A673 (cell line): ENCODE data around the gene FERD3L. TPM values are rescaled to one million over a fixed set of nuclear protein-coding genes. Genes with fewer than 3 reads are reported as not detected.

ENCODE experiments used
- BruUV-seq: library from RNA; stranded (reverse); fragments of 400-500 nt; replicated peaks from 2 replicates; lab custom pipeline; 2021; lab: Mats Ljungman, UMichigan
- CTCF ChIA-PET: fragments of 300-600 bp; sonication (Branson Sonifier 250); formaldehyde crosslinking; loops from one replicate; lab custom pipeline; 2022; ENCODE audit warnings: antibody characterized with exemption; lab: Charles Lee
- POLR2A ChIA-PET: fragments of 300-600 bp; sonication (Branson Sonifier 250); formaldehyde crosslinking; loops from one replicate; lab custom pipeline; 2022; ENCODE audit warnings: antibody characterized with exemption; ENCODE audit not compliant: low non-redundant PET; lab: Charles Lee
- DNase-seq: peaks from one replicate; pipeline ENCODE4 v3.0.0-alpha.2; 2015; ENCODE audit warnings: low spot score
- H3K27ac ChIP-seq: fragments of 200-600 bp; sonication (generic); 2 replicates; pipeline ENCODE4 v1.5.1; 2016; ENCODE audit warnings: mixed run types, low read depth, mild to moderate bottlenecking, mixed read lengths, antibody characterized with exemption, low read length; ENCODE audit not compliant: poor library complexity, severe bottlenecking
- H3K27me3 ChIP-seq: fragments of 200-600 bp; sonication (generic); replicated peaks from 2 replicates; pipeline ENCODE4 v1.6.1; 2017; ENCODE audit warnings: mixed run types, low read depth, mild to moderate bottlenecking, mixed read lengths, antibody characterized with exemption, low read length; ENCODE audit not compliant: insufficient read depth, poor library complexity
- H3K36me3 ChIP-seq: fragments of 200-600 bp; sonication (generic); 2 replicates; pipeline ENCODE4 v1.6.1; 2016; ENCODE audit warnings: mixed run types, mild to moderate bottlenecking, mixed read lengths, antibody characterized with exemption, low read length; ENCODE audit not compliant: insufficient read depth, poor library complexity, severe bottlenecking
- H3K4me1 ChIP-seq: fragments of 200-600 bp; sonication (generic); 2 replicates; pipeline ENCODE4 v1.6.1; 2017; ENCODE audit warnings: mixed run types, mild to moderate bottlenecking, mixed read lengths, antibody characterized with exemption, low read length; ENCODE audit not compliant: insufficient read depth, poor library complexity, severe bottlenecking
- H3K4me3 ChIP-seq: fragments of 200-600 bp; sonication (generic); 2 replicates; pipeline ENCODE4 v1.5.1; 2016; ENCODE audit warnings: low read depth, mixed run types, mild to moderate bottlenecking, mixed read lengths, low read length; ENCODE audit not compliant: poor library complexity, severe bottlenecking
- H3K9me3 ChIP-seq: fragments of 200-600 bp; sonication (generic); 2 replicates; pipeline ENCODE4 v1.6.1; 2016; ENCODE audit warnings: mixed run types, low read depth, mild to moderate bottlenecking, mixed read lengths, antibody characterized with exemption, low read length; ENCODE audit not compliant: poor library complexity, severe bottlenecking
- CTCF ChIP-seq: fragments of 300-800, 200-600 bp; sonication (generic); conservative IDR thresholded peaks from 2 replicates; pipeline ENCODE4 v1.5.1; 2017; ENCODE audit warnings: low read depth, mild to moderate bottlenecking, antibody characterized with exemption, low read length, moderate library complexity, mixed read lengths
- EZH2 ChIP-seq: fragments of 200-600 bp; sonication (generic); IDR thresholded peaks from 2 replicates; pipeline ENCODE4 v1.6.1; 2017; ENCODE audit warnings: borderline replicate concordance, low read depth, mild to moderate bottlenecking, mixed read lengths, antibody characterized with exemption, low read length; ENCODE audit not compliant: poor library complexity, severe bottlenecking
- intact Hi-C: fragments of 100-400 bp; cut with micrococcal nuclease; formaldehyde crosslinking; loops from one replicate; pipeline ENCODE4 v1.10.0; 2022; ENCODE audit not compliant: unreplicated experiment
- total RNA-seq: library from RNA; stranded (reverse); gene quantifications from 2 replicates; pipeline ENCODE4 v1.2.3, GENCODE V29; 2021

The FERD3L gene
- total RNA-seq, 1 experiment from 2014 or later, result not detected

- H3K9me3 ChIP-seq, result no peaks in the 10 kb centered on the region
- ChIA-PET POLR2A (no interaction called here), CTCF (no interaction called here)
- intact Hi-C loops, result no loop called here
- no peak for DNase-seq
- H3K36me3 ChIP-seq, result no peaks in the 10 kb centered on the region
- H3K4me1 ChIP-seq, result peaks cover 7% of the 10 kb centered on the region
- BruUV-seq, result no TSS peak
- H3K4me3 ChIP-seq, result no peak overlapping the region
- H3K27ac ChIP-seq, result no peak overlapping the region
- TF ChIP-seq CTCF, result no peak
- TF ChIP-seq EZH2, result no peak
- H3K27me3 ChIP-seq, result no peaks in the 10 kb centered on the region
These were observed 11.8 kb downstream of the FERD3L start for GRCh38 chr7:19133390-19133789.

GRCh38 chr7:19128856-19129255 lies 16.4 kb downstream of the FERD3L start:
- Histone ChIP-seq H3K9me3 (no peaks in the 10 kb centered on the region), H3K27me3 (no peaks in the 10 kb centered on the region), H3K4me3 (no peak overlapping the region), H3K27ac (no peak overlapping the region), H3K4me1 (peaks cover 4% of the 10 kb centered on the region), H3K36me3 (no peaks in the 10 kb centered on the region)
- ChIA-PET POLR2A (no interaction called here), CTCF (no interaction called here)
- no TSS peak for BruUV-seq
- no peak for DNase-seq
- intact Hi-C loops, result no loop called here
- TF ChIP-seq CTCF, result no peak
- no peak for TF ChIP-seq EZH2

- TF ChIP-seq EZH2, result no peak
- peak; percentile 90 for TF ChIP-seq CTCF
- no TSS peak for BruUV-seq
- Histone ChIP-seq H3K27me3 (no peaks in the 10 kb centered on the region), H3K27ac (no peak overlapping the region), H3K9me3 (no peaks in the 10 kb centered on the region), H3K4me1 (peaks cover 7% of the 10 kb centered on the region), H3K4me3 (no peak overlapping the region), H3K36me3 (no peaks in the 10 kb centered on the region)
- intact Hi-C loops, result loop anchor here (2.0 to 5.0 kb wide), 6 partner anchors 140 to 543 kb away; no protein-coding TSS in a partner anchor
- peak; percentile 77 for DNase-seq
- CTCF ChIA-PET, result interaction anchor here (0.6 to 1.0 kb wide), 6 partner anchors 319 to 769 kb away, joined by 3 to 11 read pairs (median 4); no protein-coding TSS in a partner anchor
- POLR2A ChIA-PET, result no interaction called here
These were observed 23.1 kb downstream of the FERD3L start for GRCh38 chr7:19121977-19122588.
